Cardiac fibroblast (primary cell): ENCODE measurements around the gene PLA2G2C.
A peak's percentile ranks its signal among the peaks of the same experiment; 100 is the strongest.
"Not testable (repeated sequence)": the region's sequence is repeated elsewhere in the genome, so short reads cannot be mapped to it uniquely, and the experiment has no call there.

ENCODE experiments used
- DNase-seq, 2 donors: peaks; one replicate each; pipeline versions ENCODE4 v3.0.0 to v3.0.0-alpha.2; 2010; ENCODE audit warnings: low read depth in 2 of 2
- H3K4me3 ChIP-seq, 2 donors: replicated peaks in 1 of 2; 1 replicate in 1 of 2; 2 replicates in 1 of 2; pipeline ENCODE4 v1.5.1; 2011; ENCODE audit warnings: low read depth in 2 of 2, low read length in 2 of 2, mild to moderate bottlenecking in 2 of 2, moderate library complexity in 1 of 2
- CTCF ChIP-seq: IDR thresholded peaks from one replicate; pipeline ENCODE4 v1.5.1; 2011; ENCODE audit warnings: low read depth, mild to moderate bottlenecking, low read length, inconsistent platforms

PLA2G2C gene

GRCh38 chr1:20227704-20228103 is 41.4 kb upstream of the PLA2G2C start:
- DNase-seq: no peak
- no peak overlapping the region for H3K4me3 ChIP-seq
- no peak for TF ChIP-seq CTCF

GRCh38 chr1:20224546-20224945 is 38.2 kb upstream of the PLA2G2C start:
- no peak for DNase-seq
- no peak for TF ChIP-seq CTCF
- H3K4me3 ChIP-seq: no peak overlapping the region

GRCh38 chr1:20223551-20224419 is 37.5 kb upstream of the PLA2G2C start:
- DNase-seq: no peak
- H3K4me3 ChIP-seq: no peak overlapping the region
- no peak for TF ChIP-seq CTCF

- no peak for DNase-seq
- no peak for TF ChIP-seq CTCF
These were observed 36.8 kb upstream of the PLA2G2C start for GRCh38 chr1:20223106-20223505.

GRCh38 chr1:20220036-20220435 is 33.7 kb upstream of the PLA2G2C start:
- no peak for TF ChIP-seq CTCF

More at GRCh38 chr1:20223106-20223505, 36.8 kb upstream of the PLA2G2C start:
- H3K4me3 ChIP-seq: no peak overlapping the region

GRCh38 chr1:20219053-20219452 is 32.7 kb upstream of the PLA2G2C start:
- not testable (repeated sequence) for H3K4me3 ChIP-seq, DNase-seq

More at GRCh38 chr1:20220036-20220435, 33.7 kb upstream of the PLA2G2C start:
- no peak overlapping the region for H3K4me3 ChIP-seq
- DNase-seq: no peak

GRCh38 chr1:20216574-20216973 is 30.3 kb upstream of the PLA2G2C start:
- peak; percentile 30 to 39 for DNase-seq
- H3K4me3 ChIP-seq: no peak overlapping the region
- peak; percentile 44 for TF ChIP-seq CTCF
